Bronchial epithelial cell (primary cell): ENCODE results near the gene RAB3D. TPM values are rescaled to one million over a fixed set of nuclear protein-coding genes. Genes with fewer than 3 reads are reported as not detected.
"Not testable (repeated sequence)": the region's sequence is repeated elsewhere in the genome, so short reads cannot be mapped to it uniquely, and the experiment has no call there.

ENCODE experiments used
- DNase-seq: peaks from one replicate; pipeline ENCODE4 v3.0.0-alpha.2; 2010; ENCODE audit warnings: low read depth
- FAIRE-seq: peaks from 2 replicates; lab custom pipeline; 2011; peaks lifted over from hg19 to GRCh38; lab: Jason Lieb, UNC
- H3K27me3 ChIP-seq: 2 replicates; pipeline ENCODE4 v1.5.1; 2011; ENCODE audit warnings: low read length; ENCODE audit not compliant: control insufficient read depth, insufficient read depth
- H3K36me3 ChIP-seq: 2 replicates; pipeline ENCODE4 v1.5.1; 2011; ENCODE audit warnings: low read length; ENCODE audit not compliant: control insufficient read depth, insufficient read depth
- H3K4me3 ChIP-seq: 2 replicates; pipeline ENCODE4 v1.5.1; 2011; ENCODE audit warnings: mild to moderate bottlenecking, low read depth, low read length, control low read depth
- total RNA-seq: library from RNA; depleted of rRNA; stranded (reverse); fragments of >200 nt; gene quantifications from 2 replicates; pipeline ENCODE4 v1.2.1, GENCODE V29; 2014
- TF ChIP-seq, protein P1 (sequence below): IDR thresholded peaks from 2 replicates; pipeline ENCODE4 v1.5.1; 2011; ENCODE audit warnings: mild to moderate bottlenecking, moderate library complexity, low read length, control low read depth, inconsistent platforms; ENCODE audit not compliant: insufficient read depth, severe bottlenecking

RAB3D gene
- total RNA-seq, 1 donor from 2014 or later: 37.4 TPM

DNA sequence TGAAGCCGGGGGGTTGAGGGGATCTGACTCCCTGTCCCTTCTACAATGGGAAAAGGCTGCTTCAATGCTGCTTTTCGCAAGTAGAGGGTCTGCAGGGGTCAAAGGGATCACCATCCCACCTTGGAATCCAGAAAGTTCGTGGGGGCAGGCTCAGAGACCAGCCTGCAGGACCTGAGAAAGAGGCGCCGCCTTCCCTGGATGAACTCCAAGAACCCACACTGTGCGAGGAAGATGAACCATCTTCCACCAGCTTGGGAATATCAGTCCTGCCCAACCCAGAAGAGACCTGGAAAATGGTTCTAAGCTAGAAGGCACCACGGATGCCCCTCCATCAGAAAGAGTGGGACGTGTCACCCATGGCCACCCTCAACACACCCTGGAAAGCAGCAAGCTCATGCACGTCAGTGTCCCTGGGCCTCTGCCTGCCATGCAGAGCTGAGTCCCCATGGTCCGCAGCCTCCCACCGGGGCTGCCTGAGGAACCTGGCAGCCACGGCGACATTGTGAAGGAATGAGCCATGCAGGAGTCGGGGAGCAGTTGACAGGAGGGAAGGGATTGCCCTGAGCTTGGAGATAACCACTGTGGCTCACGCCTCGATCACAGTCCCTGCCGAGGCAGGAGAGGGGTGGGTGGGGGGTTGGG is 14.6 kb downstream of the RAB3D start:
- TF ChIP-seq, protein P1, sequence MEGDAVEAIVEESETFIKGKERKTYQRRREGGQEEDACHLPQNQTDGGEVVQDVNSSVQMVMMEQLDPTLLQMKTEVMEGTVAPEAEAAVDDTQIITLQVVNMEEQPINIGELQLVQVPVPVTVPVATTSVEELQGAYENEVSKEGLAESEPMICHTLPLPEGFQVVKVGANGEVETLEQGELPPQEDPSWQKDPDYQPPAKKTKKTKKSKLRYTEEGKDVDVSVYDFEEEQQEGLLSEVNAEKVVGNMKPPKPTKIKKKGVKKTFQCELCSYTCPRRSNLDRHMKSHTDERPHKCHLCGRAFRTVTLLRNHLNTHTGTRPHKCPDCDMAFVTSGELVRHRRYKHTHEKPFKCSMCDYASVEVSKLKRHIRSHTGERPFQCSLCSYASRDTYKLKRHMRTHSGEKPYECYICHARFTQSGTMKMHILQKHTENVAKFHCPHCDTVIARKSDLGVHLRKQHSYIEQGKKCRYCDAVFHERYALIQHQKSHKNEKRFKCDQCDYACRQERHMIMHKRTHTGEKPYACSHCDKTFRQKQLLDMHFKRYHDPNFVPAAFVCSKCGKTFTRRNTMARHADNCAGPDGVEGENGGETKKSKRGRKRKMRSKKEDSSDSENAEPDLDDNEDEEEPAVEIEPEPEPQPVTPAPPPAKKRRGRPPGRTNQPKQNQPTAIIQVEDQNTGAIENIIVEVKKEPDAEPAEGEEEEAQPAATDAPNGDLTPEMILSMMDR: no peak
- Histone ChIP-seq H3K27me3 (no peaks in the 10 kb centered on the region), H3K4me3 (no peak overlapping the region), H3K36me3 (no peaks in the 10 kb centered on the region)
- no peak for DNase-seq
- FAIRE-seq: no peak

DNA sequence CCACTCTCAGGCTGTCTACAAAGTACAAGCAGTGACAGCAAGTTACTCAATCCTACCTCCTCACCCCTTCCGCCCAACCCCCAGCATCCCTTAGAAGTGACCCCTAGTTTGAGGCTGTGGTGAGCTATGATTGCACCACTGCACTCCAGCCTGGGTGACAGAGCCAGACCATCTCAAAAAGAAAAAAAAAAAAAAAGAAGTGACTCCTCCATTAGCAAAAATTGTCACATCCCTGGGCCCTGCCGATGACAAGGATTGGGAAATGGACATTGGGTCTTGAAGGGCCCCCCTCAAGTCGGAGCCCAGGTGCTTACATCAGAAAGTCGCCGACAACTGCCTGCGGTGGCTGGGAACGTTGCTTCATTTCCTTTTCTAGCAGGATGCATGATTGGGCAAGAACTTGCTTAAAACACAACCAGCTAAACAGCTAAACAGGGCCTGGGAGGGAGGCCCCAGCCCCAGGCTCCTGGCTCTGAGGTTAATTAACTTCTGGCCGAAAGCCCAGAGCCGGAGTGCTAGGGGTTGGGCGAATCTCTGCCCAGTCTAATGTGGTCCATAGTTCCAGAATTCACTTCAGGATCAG is 15.3 kb downstream of the RAB3D start:
- H3K4me3 ChIP-seq: no peak overlapping the region
- FAIRE-seq: no peak
- no peaks in the 10 kb centered on the region for H3K36me3 ChIP-seq
- no peaks in the 10 kb centered on the region for H3K27me3 ChIP-seq
- TF ChIP-seq, protein P1: no peak
- peak; percentile 93 for DNase-seq

DNA sequence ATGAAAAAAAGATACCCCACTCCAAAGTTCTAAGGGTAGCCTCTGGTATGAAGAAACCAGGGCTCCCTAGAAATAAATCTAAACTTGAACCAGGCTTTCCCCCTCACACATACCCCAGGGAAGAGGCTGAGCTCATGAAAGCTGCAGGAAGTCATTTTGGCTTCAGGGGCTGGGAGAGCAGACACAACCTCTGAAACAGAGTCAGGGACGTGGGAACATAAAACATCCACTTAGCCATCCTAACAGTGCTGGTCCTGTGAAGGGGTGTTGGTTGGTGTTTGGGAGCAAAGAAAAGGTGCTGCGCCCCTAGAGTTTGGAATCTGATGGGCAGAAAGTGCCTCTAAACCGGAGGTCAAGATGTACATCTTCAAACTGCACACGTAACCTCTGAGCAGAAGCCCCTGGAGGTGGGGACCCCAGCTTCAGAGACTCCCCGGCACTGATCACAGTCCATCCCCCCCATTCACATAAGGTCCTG is 15.8 kb downstream of the RAB3D start:
- no peak overlapping the region for H3K4me3 ChIP-seq
- FAIRE-seq: no peak
- no peak for DNase-seq
- H3K27me3 ChIP-seq: no peaks in the 10 kb centered on the region
- TF ChIP-seq, protein P1: no peak
- H3K36me3 ChIP-seq: no peaks in the 10 kb centered on the region

DNA sequence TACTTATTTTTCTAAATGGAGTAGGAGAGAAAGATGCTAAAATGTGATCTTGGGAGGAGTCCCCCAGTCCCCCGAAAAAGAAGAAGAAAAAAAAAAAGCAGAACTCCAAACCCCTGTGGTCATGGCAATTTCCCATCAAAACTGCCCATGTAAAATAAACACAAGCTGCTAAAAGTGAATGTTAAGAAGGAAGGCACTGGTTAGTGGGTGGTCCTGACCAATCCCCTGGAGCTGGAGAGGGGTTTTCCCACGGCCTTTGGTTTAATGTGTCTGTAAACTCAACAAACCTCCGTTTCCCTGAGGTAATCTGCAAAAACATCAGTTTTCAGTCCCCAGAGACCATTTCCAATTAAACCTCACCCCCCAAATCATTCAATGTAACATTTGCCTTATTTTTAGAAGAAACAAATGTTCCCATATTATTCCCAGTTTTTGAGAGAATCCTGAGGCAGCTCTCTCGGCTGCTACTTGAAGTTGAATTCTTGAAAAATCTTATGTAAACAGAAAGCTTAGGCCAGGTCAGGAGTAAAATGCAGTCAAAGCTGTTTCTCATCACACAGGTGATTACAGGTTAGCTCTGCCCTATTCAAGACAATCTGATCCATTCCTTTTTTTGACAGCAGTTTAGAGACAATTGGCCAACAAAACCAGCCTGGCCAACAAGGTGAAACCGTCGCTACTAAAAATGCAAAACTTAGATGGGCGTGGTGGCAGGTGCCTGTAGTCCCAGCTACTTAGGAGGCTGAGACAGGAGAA is 17.0 kb downstream of the RAB3D start:
- Histone ChIP-seq H3K36me3 (no peaks in the 10 kb centered on the region), H3K27me3 (no peaks in the 10 kb centered on the region), H3K4me3 (no peak overlapping the region)
- DNase-seq (no peak), FAIRE-seq (no peak)
- TF ChIP-seq, protein P1: no peak

DNA sequence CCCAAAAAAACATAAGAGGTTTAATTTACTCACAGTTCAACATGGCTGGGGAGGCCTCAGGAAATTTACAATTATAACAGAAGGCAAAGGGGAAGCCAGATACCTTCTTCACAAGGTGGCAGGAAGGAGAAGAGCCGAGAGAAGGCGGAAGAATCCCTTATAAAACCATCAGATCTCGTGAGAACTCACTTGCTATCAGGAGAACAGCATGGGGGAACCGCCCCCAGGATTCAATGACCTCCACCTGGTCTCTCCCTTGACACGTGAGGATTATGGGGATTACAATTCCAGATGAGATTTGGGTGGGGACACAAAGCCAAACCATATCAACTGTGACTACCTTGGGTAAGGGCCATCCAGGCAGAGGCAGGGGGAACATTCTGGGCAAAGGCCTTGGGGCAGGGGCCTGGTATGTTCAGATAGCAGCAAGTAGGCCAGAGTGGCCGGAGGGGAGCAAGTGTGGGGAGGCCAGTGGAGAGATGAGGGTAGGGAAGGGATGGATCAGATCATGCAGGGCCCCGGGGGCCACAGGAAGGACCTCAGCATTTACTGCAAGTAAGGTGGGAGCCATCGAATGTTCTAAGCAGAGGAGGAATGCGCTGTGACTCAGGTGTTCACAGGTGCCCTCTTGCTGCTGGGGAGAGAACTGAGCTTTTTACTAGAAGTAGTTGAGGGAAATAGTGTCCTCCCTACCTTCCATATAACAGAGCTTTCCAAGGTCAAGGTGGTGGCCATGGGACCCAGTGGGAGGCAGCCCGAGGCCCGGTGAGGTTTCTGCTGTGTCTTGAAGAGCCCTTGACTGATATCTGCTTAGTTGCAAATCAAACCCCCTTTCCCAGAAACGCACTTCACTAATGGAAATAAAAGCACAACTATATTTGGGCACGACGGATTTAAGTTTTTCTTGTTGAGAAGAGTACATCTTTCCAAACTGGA is 18.0 kb downstream of the RAB3D start:
- FAIRE-seq (no peak), DNase-seq (no peak)
- Histone ChIP-seq H3K4me3 (no peak overlapping the region), H3K36me3 (no peaks in the 10 kb centered on the region), H3K27me3 (no peaks in the 10 kb centered on the region)
- TF ChIP-seq, protein P1: peak; percentile 44

DNA sequence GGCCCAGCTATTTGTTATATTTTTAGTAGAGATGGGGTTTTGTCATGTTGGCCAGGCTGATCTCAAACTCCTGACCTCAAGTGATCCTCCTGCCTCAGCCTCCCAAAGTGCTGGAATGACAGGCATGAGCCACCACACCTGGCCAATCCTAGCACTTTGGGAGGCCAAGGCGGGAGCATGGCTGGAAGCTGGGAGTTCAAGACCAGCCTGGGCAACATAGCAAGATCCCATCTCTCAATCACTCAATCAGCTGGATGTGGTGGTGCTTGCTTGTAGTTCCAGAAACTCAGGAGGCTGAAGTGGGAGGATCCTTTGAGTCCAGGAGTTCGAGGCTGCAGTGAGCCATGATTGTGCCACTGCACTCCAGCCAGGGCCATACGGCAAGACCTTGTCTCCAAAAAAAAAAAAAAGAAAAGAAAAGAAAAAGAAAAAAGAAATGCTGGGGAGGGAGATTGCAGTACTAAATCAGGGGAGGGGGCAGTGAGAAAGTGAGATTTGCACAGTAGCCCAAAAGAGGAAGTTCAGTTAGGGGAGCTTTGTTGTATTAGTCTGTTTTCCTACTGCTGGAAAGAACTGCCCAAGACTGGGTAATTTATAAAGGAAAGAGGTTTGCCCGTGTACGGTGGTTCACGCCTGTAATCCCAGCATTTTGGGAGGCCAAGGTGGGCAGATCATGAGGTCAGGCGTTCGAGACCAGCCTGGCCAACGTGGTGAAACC is 19.0 kb downstream of the RAB3D start:
- not testable (repeated sequence) for DNase-seq, FAIRE-seq, H3K27me3 ChIP-seq, H3K36me3 ChIP-seq, H3K4me3 ChIP-seq
